VCaP (cell line): ENCODE measurements around the gene MFRP.

ENCODE experiments used
- H3K27ac ChIP-seq: fragments of 450-650 bp; 2 replicates; pipeline ENCODE4 v1.5.1; 2017
- TF ChIP-seq, protein P1 (sequence below): fragments of 450-650 bp; conservative IDR thresholded peaks from 2 replicates; pipeline ENCODE4 v1.5.1; 2017; ENCODE audit warnings: mild to moderate bottlenecking, moderate library complexity

The MFRP gene

DNA sequence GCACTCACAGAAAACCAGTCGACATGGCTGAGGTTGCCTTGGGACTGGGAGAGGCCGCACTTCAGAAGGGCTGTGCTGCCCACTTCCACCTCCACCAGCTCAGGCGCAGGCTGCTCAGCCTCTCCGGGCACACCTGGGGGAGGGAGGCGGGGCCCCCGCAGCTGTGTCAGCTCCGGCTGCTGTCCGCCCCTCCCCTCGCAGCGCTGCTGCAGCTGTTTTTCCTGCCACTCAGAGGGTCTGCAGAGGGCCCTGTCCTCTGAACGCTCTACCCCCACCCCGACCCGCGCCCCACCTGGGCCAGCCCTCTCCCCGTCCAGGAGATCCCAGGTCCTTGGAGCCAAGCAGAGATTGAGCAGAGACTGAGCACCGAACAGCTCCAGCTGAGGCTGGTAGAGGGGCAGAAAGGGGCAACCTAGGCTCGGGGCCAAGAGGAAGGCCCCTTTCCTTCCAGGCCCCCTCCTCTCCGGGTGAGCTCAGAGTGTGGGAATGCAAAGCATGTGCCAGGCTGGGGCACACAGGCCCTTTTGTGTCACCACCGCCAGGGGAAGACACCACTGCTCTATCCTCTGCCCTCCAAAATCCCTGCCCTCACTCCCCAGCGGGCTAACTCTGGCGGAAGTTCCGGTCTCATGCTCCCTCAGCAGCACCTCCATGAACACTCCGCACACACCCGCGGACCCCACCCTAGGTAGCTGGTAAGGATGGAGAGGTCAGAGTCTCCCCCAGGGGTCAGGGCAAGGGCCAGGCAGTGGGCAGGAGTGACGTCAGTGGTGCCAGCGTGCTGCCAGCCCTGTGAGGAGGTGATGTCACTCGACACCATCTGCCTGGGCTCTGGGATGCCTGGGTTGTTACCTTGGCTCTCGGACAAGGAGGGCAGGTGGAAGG lies 31.1 kb downstream of the MFRP start:
- H3K27ac ChIP-seq: peak overlapping the region; percentile 78
- TF ChIP-seq, protein P1, sequence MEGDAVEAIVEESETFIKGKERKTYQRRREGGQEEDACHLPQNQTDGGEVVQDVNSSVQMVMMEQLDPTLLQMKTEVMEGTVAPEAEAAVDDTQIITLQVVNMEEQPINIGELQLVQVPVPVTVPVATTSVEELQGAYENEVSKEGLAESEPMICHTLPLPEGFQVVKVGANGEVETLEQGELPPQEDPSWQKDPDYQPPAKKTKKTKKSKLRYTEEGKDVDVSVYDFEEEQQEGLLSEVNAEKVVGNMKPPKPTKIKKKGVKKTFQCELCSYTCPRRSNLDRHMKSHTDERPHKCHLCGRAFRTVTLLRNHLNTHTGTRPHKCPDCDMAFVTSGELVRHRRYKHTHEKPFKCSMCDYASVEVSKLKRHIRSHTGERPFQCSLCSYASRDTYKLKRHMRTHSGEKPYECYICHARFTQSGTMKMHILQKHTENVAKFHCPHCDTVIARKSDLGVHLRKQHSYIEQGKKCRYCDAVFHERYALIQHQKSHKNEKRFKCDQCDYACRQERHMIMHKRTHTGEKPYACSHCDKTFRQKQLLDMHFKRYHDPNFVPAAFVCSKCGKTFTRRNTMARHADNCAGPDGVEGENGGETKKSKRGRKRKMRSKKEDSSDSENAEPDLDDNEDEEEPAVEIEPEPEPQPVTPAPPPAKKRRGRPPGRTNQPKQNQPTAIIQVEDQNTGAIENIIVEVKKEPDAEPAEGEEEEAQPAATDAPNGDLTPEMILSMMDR: no peak

GRCh38 chr11:119314726-119315125 lies 31.8 kb downstream of the MFRP start:
- TF ChIP-seq, protein P1: no peak
- H3K27ac ChIP-seq: no peak overlapping the region; the same call in 1 of the 2 replicates

- no peak overlapping the region for H3K27ac ChIP-seq
- TF ChIP-seq, protein P1: no peak
Measured at GRCh38 chr11:119310682-119311052, 35.8 kb downstream of the MFRP start.

DNA sequence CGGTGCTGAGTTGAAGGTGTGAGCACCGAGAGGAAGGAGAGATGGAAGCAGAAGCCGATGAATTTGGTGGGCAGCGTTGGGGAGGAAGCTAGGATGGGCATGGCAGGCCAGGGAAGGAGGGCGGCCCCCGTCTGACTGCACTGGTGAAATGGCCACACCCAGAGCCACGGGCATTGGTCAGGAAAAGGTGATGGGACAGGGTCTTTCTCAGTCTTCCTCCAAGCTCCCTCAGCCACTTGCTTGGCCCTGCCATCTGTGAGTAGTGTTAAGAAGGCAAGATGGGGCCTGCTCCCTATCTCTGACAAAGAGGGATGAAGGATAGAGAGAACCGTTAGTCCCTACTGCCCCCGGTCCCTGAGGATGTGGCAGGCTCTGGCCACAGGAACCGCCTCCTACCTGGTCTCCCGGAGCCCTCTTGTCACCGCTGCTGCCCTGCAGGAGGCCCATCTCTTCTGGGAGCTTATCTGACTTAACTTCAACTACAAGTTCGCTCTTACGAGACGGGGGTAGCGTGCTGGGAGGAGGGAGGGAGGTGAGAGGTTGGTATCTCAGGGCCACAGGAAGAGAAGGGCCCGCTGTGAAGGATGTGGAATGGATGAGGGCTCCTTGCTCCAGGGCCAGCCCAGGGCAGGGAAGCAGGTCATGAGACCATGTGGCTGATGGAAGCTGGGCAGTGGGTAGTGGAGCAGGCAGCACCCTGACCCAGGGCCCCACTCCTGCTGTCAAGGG lies 36.4 kb downstream of the MFRP start:
- peak overlapping the region; percentile 77 for H3K27ac ChIP-seq
- TF ChIP-seq, protein P1: no peak

DNA sequence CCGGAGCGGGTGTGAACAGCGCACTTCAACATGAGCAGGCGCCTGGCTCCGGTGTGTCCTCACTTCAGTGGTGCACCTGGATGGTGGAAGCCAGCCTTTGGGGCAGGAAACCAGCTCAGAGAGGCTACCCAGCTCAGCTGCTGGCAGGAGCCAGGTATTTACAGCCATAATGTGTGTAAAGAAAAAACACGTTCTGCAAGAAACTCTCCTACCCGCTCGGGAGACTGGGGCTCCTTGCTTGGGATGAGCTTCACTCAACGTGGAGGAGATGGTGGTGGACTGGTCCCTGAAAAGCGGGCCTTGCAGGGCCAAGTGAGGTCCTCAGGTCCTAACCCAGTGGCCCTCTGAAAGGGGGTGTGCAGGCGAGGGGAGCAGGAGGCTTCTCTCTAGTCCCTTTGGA lies 37.1 kb downstream of the MFRP start:
- H3K27ac ChIP-seq: peak overlapping the region; percentile 77
- TF ChIP-seq, protein P1: no peak

DNA sequence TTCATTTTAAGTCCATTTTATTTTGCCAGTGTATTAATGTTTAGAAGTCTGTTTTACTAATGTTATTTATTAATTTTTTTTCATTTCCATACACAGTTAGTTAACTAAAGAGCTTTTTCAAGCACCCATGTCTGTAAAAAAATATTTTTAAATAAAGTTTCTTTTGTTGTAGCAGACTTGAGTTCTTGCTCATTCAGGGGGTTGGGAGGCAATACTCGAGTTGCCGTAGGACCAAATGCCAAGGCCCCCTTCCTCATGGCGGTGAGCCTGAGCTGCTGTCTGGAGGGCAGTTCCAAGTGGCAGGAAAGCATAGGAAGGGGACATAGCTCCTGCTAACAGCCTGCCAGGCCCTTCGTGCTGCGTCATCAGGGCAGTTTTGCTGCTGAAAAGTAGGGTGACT lies 38.5 kb downstream of the MFRP start:
- TF ChIP-seq, protein P1: no peak
- H3K27ac ChIP-seq: peak overlapping the region; percentile 77; the same call in 1 of the 2 replicates

- TF ChIP-seq, protein P1: peak; percentile 32
- no peak overlapping the region for H3K27ac ChIP-seq
Measured at GRCh38 chr11:119307219-119307618, 39.3 kb downstream of the MFRP start.
